DND-41 (cell line): Measurements from ENCODE around the gene MYO1E.

Experiments
- CTCF ChIP-seq: IDR thresholded peaks from 2 replicates; pipeline ENCODE4 v1.5.1; 2012; ENCODE audit warnings: borderline replicate concordance, low read length, moderate library complexity, mild to moderate bottlenecking; ENCODE audit not compliant: poor library complexity, severe bottlenecking; ENCODE audit errors: extremely low read depth
- EZH2 ChIP-seq: IDR thresholded peaks from 3 replicates; pipeline ENCODE4 v1.6.1; 2012; ENCODE audit warnings: borderline replicate concordance, low read depth, mild to moderate bottlenecking, moderate library complexity, low read length, inconsistent platforms; ENCODE audit not compliant: severe bottlenecking

GRCh38 chr15:59206623-59207183 is 166.0 kb downstream of the MYO1E start, which contains the start of gene LDHAL6B:
- no peak for TF ChIP-seq CTCF
- TF ChIP-seq EZH2 = no peak
